Measurements from ENCODE around the gene EIF4EBP2.

Gene EIF4EBP2

DNA sequence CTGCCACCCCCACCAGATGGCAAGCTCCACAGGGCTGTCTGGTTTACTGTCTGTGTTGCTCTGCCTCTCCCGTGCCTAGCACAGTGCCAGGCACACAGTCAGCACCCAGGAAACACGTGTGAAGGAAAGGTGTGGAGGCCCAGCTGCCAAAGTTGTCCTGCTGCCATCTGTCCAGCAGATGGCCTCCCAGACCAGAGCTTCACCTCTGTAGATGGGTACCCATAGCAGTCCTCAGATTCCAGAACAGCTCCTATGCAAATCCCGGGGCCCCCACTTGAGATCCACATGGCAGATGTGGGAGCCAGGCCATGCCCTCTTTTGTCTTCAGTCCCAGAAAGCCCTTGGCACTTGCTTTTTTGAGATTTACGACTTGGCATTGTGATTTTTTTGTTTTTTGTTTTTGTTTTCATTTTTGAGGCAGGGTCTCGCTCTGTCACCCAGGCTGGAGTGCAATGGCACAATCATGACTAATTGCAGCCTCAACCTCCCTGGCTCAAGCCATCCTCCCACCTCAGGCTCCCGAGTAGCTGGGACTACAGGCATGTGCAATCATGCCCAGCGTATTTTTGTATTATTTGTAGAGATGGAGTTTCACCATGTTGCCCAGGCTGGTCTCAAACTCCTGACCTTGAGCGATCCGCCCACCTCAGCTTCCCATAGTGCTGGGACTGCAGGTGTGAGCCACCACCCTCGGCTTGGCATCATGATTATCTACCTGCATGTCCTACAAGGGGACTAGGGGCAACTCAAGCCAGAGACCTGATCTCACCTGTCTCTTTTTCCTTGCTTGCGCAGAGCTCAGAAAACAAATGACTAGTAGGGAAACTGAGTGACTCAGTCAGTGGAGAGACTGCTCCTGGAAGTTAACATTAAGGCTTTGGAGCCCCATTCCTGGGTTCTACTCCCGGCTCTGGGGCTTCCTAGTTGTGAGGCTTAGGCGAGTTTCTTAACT, 57.7 kb downstream of the EIF4EBP2 start:
- DNase-seq (ENCODE audit: low read depth) = peak; percentile 73

GRCh38 chr10:70462349-70462984, 58.5 kb downstream of the EIF4EBP2 start:
- DNase-seq (ENCODE audit: low read depth) = no peak

GRCh38 chr10:70465278-70465677, 61.3 kb downstream of the EIF4EBP2 start:
- DNase-seq (ENCODE audit: low read depth) = no peak

GRCh38 chr10:70465832-70466231, 61.9 kb downstream of the EIF4EBP2 start:
- no peak for DNase-seq (ENCODE audit: low read depth)

DNA sequence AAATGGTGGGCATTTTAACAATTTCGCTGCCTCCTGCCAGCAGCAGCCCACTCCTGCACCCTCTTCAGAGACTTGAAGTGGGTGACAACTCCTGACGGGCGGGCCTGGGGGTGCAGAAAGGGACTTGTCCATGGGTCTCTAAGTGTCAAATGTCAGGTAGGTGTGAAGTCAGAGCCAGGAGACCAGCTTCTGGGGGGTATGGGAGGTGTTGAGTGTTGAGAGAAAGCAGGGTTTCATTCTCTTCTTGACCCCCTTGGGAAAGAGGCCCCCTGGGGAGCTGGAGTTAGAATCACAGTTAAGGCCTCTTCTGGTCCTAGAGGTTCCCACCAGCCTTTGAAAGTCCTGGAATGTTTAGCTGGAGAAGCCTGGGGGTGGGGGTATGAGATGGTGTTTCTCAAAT, 63.0 kb downstream of the EIF4EBP2 start:
- DNase-seq (ENCODE audit: low read depth) = no peak

DNA sequence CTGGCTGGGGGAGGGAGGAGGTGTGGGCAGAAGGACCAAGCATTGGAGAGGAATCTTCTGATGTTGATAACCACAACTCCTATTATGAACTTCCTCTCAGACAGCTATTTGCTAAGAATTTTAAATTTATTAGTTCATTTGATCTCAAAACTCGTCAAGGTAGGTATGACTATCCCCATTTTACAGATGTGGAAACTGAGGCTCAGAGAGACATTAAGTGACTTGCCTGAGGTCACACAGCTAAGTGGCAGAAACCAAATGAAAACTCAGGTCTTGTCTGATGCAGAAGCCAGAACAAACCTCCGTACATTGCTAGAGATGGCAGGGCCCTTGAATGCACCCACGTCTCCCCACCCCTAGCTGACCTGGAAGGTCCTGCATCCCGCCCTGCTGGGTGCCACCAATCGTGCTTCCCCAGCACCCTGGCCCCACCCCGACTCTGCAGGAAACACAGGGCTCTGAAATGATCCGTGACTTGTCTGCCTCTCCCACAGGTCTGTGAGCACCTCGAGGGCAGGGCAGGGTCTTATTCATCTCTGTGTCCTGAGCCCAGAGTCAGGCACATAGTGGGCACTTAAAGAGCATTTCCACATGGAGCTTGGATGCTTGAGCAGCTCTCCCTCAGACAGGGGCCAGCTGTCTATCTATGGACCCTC, 69.0 kb downstream of the EIF4EBP2 start:
- DNase-seq (ENCODE audit: low read depth) = no peak

DNA sequence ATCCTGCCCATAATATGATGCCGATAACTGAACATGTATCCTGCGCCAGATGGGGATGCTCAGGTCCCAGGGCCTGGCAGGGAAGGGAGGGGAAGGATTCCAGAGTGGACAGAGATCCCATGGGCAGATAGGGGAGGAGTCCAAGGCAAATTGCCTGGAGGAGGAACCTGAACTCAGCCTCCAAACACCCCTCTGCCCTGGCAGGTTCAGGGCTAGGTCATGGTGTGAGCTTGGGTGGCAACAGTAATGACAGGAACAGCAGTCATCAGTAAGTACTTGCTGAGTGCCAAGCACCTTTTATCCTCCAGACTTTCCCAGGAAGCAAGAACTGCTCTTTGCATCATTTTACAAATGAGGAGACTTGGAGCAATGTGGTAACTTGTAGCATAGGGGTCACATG, 70.8 kb downstream of the EIF4EBP2 start:
- DNase-seq (ENCODE audit: low read depth) = no peak

GRCh38 chr10:70475661-70476060, 71.7 kb downstream of the EIF4EBP2 start:
- DNase-seq (ENCODE audit: low read depth) = peak; percentile 67

- DNase-seq (ENCODE audit: low read depth) = no peak
Observed at GRCh38 chr10:70476249-70477035, 72.5 kb downstream of the EIF4EBP2 start.

DNA sequence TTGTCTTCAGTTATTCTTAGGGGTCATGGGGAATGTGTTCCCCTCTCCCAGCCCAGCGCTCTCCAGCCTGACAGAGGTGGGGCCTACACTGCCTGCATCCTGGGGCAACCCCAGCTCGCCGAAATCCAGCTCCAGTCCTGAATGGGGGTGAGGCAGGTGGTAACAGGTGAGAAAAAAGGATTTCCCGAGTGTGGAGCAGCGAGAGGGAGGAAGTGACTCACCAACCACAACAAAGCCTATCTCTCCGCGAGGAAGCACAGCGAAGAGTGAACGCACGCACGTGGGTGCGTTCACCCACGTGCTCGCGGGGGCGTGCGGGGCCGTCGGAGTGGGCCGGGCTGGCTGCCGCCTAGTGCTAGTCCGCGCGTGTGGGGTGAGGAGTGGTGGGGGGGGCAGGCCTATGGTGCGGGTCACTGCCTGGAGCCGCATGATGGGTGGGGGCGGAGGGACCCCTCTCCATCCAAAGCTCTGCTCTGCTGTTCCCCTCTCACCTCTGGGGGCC, 73.8 kb downstream of the EIF4EBP2 start:
- peak; percentile 51 for DNase-seq (ENCODE audit: low read depth)
